HG02870 (cell line): Measurements from ENCODE around the gene PLEKHA5.
"Not testable (repeated sequence)": the region's sequence is repeated elsewhere in the genome, so short reads cannot be mapped to it uniquely, and the experiment has no call there.

ENCODE experiments used
- ATAC-seq: cut with Tn5 transposase; IDR thresholded peaks from one replicate; pipeline ENCODE4 v1.9.1; 2021; ENCODE audit warnings: mild to moderate bottlenecking, moderate library complexity; ENCODE audit not compliant: unreplicated experiment

The PLEKHA5 gene

GRCh38 chr12:19166956-19167355 lies 37.4 kb downstream of the PLEKHA5 start:
- no peak for ATAC-seq

- no peak for ATAC-seq
Measured at GRCh38 chr12:19167708-19168107, 38.2 kb downstream of the PLEKHA5 start.

GRCh38 chr12:19168644-19169043 lies 39.1 kb downstream of the PLEKHA5 start:
- ATAC-seq, result no peak

- ATAC-seq, result no peak
Measured at GRCh38 chr12:19169222-19169621, 39.7 kb downstream of the PLEKHA5 start.

GRCh38 chr12:19170286-19170685 lies 40.8 kb downstream of the PLEKHA5 start:
- ATAC-seq, result not testable (repeated sequence)

GRCh38 chr12:19171731-19172130 lies 42.2 kb downstream of the PLEKHA5 start:
- ATAC-seq, result no peak

- ATAC-seq, result no peak
Measured at GRCh38 chr12:19177754-19178153, 48.2 kb downstream of the PLEKHA5 start.

GRCh38 chr12:19179986-19180385 lies 50.5 kb downstream of the PLEKHA5 start:
- ATAC-seq, result no peak

- no peak for ATAC-seq
Measured at GRCh38 chr12:19181666-19182426, 52.3 kb downstream of the PLEKHA5 start.

- no peak for ATAC-seq
Measured at GRCh38 chr12:19183121-19183838, 53.7 kb downstream of the PLEKHA5 start.

GRCh38 chr12:19185262-19185929 lies 55.9 kb downstream of the PLEKHA5 start:
- ATAC-seq, result no peak

- ATAC-seq, result no peak
Measured at GRCh38 chr12:19186722-19187661, 57.5 kb downstream of the PLEKHA5 start.

- ATAC-seq, result no peak
Measured at GRCh38 chr12:19189522-19189921, 60.0 kb downstream of the PLEKHA5 start.

- no peak for ATAC-seq
Measured at GRCh38 chr12:19190292-19191031, 60.9 kb downstream of the PLEKHA5 start.

GRCh38 chr12:19191089-19191488 lies 61.6 kb downstream of the PLEKHA5 start:
- ATAC-seq, result no peak

GRCh38 chr12:19191563-19191962 lies 62.0 kb downstream of the PLEKHA5 start:
- no peak for ATAC-seq

GRCh38 chr12:19192710-19193109 lies 63.2 kb downstream of the PLEKHA5 start:
- ATAC-seq, result no peak

GRCh38 chr12:19194963-19195362 lies 65.4 kb downstream of the PLEKHA5 start:
- no peak for ATAC-seq

GRCh38 chr12:19196959-19197630 lies 67.6 kb downstream of the PLEKHA5 start:
- ATAC-seq, result no peak
